Kidney tubule cell (primary cell): ENCODE results near the gene PPARD.
"Not testable (repeated sequence)": the region's sequence is repeated elsewhere in the genome, so short reads cannot be mapped to it uniquely, and the experiment has no call there.

ENCODE experiments used
- DNase-seq: peaks from one replicate; pipeline ENCODE4 v3.0.0-alpha.2; 2018; ENCODE audit warnings: low spot score

The PPARD gene

DNA sequence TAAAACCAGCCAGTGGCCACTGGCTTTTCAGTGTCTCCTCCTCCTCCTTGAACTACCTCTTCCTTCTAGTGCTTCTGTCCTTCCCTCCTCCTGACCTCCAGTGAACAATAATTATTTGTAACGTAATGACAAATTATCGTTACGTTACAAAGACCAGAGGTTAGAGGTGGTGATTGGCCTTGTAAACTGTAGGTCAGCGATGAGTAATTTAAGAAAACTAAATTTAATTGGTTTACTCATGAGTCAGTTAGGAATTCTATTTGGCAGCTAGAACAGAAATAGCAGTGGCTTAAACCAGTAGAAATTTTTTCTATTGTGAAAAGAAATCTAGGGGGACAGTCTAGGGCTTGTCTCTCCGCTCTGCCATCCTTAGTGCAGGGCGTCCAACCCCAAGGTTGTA lies 38.8 kb downstream of the PPARD start:
- no peak for DNase-seq

DNA sequence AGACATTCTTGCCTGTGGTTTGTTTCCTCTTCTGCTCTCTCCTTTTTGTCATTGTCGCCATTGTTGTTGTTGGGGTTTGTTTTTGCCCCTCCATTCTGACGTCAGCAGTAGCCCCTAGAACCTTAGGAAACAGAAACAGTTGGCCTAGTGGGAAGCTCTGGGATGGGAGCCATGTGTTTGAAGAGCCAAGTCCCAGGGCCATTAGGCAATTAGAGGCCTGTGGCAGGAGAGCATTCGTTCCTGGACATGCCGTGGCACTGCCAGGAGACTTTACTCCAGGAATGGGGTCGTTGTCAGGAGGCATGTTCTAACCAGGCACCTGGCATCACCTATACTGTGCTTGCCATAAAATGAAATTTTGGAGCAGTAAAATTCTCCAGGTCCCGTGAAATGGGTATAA lies 39.7 kb downstream of the PPARD start:
- DNase-seq, result no peak

DNA sequence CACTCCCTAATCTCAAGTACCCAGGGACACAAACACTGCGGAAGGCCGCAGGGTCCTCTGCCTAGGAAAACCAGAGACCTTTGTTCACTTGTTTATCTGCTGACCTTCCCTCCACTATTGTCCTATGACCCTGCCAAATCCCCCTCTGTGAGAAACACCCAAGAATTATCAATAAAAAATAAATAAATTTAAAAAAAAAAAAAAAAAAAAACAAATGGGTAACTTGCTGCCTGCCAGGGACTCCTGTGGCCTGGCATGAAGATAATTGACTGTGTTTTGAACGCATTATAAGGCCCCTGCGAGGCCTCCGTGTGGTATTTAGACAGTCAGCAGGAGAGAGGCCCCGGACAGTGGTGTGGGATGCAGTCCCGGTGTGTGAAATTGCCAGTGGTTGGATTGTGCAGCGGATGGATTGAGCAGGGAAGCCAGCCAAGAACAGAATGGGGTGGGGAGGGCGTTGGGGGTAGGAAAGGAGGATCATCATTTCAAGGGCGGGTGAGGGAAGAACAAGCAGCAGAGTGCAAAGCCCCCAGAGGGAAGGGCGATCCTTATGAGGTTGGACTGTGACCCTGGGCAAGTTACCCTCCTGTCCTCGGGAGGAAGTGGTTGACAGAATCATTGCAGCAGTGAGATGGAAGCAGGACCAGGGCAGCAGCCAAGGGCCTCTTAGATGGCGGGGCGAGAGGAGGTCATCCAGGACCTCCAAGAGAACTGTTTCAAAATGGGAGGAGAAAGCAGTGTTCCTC lies 43.3 kb downstream of the PPARD start:
- DNase-seq, result no peak

DNA sequence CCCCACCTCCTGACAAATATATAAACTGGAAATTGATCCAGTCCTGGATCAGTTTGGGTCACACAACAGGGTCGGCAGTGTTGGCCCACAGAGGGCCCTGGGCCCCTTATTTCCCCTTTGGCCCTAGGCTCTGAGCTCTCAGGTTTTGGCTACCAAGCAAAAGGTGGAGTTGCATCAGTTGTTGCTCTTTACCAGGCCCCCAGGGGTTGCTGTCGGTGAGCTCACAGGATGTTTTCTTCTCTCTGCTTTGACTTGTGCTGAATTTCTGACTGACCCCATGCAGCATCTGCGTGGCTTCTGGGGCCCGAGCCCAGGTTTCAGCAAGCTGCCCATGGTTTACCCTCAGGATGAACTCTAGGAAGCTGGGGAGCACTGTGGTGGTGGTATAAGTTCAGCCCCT lies 44.6 kb downstream of the PPARD start:
- no peak for DNase-seq

DNA sequence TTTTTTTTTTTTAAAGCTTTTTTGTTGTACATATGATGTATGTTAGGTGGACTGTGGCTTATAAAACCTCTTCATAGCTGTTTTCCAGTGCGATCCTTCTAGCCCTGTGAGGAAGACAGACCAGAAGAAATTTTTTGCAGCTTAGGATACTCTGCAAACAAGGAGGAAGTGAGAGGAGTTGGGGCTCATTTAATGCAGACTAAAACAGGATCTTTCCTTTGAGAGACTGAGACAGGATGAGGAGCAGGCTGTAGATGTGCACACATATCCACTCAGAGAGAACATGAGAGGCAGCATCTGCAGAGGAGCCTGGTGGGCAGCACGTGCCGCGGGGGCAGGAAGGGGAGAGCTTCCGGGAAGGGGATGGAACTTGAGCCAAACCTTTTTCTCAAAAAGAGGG lies 45.7 kb downstream of the PPARD start:
- no peak for DNase-seq

DNA sequence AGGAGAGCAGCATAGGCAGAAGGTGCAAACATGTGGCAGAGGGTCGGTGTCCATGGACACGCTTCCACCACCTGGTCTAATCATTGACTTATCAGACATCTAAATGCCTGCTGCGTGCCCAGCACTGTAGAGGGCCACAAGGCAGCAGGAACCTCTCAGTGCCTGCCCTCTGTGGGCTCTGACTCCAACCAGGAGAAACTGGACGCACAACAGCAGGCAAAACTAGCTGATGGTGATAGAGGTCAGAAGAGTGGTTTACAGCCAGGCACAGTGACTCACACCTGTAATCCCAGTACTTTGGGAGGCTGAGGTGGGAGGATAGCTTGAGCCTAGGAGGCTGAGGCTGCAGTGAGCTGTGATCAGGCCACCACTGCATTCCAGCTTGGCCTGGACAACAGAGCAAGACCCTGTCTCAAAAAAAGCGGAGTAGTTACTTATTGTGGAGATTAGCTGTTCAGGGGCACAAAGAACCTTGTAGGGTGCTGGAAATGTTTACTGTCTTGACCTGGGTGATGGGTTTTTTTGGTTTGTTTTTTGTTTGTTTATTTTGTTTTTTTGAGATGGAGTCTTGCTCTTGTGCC lies 46.5 kb downstream of the PPARD start:
- DNase-seq, result no peak

DNA sequence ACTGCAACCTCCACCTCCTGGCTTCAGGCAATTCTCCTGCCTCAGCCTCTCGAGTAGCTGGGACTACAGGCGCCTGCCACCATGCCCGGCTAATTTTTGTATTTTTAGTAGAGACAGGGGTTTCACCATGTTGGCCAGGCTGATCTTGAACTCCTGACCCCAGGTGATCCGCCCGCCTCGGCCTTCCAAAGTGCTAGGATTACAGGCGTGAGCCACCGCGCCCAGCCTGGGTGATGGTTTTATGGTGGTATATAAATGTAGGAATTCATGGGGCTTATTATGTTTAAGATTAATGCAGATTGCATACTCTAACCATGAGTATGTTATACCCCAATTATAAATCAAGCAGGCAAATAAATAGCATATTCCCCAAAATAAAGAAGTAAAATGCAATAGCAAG lies 47.0 kb downstream of the PPARD start:
- DNase-seq, result not testable (repeated sequence)

DNA sequence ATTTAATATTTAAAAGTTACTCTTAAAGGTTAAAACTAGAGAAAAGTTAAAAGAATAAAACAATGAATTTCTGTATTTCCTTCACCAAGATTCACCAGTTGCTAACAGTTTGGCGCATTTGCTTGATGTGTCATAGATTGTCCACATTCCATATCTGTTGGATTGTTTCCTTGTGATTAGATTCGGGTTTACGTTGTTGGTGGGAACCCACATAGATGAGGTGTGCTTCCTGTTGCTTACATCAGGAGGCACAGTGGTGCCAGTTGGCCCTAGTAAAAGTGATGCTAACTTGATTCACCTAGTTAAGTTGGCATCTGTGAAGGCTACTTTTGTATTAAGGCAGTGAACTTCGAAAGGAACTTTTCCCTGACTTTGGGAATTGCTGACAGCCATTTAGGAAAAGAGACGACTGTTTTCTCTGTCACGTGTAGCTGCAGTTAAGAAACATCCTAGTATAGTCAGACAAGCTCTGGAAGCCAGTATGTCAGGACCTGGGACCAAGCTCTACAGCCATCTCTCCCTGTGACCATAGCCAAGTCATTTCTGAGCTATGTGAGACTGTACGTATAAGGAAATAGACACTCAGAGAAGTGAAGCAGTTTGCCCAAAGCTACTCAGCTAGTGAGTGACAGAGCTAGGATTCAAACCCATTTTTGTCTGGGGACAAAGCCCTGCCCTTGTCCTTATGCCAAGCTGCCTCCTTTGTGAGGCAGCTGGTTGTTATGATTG lies 49.0 kb downstream of the PPARD start:
- DNase-seq, result peak; percentile 99

DNA sequence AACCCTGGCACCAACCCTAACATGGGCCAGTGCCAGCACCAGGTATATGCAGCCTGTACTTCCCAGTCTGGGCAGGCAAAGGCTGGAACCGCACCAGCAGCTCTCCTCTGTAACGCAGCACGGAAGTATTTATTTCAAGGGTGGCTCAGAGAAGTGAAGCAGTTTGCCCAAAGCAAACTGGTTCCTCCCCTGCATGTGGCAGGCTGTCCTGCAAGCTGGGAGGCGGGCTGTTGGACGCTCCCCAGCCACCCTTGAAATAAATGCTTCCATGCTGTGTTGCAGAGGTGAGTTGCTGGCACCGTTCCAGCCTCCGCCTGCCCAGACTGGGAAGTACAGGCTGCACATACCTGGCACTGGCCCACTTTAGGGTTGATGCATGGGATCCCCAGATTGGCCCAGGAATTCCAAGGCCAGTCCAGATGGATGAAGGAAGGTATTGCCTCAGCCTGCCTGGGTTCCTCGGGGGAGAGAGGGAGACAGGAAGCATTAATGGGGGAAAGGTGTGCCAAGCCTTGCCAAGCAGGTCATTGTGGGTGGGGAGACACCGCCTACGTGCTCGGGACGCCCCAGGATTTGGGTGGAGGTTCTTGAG lies 49.8 kb downstream of the PPARD start:
- peak; percentile 94 for DNase-seq

DNA sequence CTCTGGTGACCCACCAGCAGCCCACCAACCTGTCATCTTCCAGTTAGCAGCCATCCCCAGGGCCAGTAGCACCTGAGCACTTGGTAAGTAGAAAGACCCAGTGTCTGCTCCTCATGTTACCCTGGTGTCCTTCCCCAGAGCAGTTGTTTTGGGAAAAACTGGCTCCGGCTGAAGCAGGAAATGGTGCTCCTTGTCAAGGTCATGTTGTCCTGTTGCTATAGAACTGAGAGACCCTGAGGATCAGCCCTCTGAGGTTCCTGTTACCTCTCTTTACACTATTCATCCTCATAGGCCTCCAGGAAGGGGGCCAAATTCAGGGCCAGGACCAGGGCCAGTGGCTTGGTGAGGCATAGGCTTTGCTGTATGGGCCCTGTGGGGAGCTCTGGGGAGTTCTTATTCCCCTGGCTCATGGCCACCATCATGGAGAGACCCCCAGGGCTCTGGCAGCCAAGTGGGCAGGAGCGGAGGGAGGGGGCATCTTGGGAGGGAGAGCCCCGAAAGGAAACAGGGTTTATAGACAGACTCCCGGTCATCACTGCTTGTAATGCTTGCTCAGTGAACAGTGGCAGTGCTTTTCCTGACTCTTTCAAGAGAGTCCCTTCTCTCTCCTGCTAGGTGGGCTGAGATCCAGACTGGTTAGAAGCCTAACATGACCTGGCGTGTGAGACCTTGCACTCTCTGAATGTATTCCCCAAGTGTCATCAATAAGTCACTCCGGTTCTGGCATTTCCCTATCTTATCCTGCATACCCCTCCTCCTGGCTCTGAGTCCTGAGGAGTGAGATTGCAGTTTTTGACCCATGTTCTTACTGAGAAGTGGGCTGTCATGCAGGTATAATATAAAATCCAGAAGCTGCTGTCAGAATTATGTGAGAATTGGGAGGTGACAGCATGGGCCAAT lies 50.7 kb downstream of the PPARD start:
- peak; percentile 69 for DNase-seq

DNA sequence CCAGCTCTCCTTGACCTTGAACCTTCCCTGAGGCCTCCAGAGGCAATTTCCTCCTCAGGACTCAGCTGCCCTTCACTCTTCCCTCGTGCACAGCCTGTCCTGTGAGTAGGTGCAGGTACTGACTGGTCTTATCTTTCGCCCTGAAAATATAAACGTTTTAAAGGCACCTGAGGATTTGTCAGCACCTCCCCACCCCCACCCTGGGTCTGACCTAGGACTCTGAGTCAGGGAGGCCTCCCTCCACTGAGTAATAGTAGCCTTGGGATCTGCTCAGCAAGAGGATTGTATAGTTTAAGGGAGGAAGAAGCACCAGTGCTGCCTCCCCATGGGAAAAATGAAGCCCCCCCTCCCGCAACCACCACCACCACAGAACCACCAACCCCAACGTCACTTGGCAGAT lies 54.6 kb downstream of the PPARD start:
- DNase-seq, result peak; percentile 83

DNA sequence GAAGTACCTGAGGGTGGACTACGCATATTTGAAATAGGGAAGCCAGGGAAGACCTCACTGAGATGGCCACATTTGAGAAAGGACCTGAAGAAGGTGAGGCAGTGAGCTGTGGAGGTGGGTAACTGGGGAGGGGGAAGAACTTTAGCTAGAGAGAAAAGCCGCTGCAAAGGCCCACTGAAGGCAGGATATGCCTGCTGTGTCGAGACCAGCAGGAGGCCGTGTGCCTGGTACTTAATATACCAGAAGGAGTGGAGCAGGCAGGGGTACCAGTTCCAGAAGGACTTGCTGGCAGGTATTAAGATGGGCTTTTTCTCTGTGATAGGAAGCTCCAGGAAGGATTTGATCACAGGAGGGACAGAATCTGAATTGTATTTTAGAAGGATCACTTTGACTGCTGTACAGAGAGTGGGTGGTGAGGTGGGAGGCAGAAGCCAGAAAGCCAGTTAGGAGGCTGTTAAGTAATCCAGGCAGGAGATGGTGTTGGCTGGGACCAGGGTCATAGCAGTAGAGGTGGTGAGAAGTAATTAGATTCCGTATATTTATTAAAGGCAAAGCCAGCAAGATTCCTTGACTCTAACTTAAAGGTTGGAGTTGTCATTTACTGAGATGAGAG lies 55.6 kb downstream of the PPARD start:
- DNase-seq, result no peak

DNA sequence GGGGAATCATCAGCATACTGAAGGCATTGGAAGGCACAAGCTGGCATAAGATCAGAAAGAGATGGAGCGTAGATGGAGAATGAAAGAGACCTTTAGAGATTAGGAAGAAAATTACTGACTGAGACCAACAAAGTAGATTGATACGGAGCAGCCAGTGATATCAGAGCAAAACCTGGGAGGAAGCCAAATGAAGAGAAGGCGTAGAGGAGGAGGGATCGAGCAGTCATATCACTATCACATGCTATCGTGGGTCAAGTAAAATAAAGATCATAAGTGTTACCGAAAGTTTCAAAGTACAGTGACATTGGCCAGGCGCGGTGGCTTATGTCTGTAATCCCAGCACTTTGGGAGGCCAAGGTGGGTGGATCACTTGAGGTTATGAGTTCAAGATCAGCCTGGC lies 56.2 kb downstream of the PPARD start:
- DNase-seq, result no peak

DNA sequence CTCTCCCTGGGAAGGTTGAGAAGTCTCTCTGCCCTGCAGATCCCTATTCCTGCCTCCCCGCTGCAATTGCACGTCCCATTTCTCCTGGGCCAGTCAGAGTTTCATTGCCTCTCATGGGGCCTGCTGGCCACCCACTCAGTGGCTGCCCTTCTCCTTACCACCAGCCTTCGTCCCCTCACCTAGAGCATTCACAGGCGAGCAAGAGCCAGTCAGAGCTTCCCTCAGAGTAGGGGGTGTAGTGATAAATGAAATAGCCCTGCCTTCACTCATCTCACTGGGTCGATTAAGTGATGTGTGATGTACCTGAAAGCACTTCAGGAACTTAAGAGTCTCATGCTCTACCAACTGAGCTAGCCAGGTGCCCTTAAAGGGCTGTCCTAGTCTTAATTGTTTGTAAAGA lies 57.8 kb downstream of the PPARD start:
- peak; percentile 86 for DNase-seq

DNA sequence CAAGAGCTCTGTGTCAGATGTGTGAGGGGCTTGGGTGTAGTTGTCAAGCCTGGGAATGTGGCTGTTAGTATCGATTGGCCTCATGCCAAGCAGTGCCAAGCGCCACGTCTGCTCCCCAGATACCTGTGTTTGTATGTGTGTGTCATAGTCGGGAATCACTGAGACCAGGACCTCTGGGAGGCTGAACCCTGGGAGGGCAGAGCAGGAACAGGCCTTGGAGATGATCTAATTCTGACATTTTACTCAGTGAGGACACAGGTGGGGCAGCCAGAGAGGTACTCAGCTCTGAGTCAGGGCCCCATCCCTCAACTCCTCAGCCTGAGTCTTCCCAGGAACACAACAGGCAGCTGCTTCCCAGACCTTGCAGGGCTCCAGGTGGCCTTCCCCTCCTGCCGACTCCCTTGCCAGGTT lies 58.5 kb downstream of the PPARD start:
- peak; percentile 100 for DNase-seq

DNA sequence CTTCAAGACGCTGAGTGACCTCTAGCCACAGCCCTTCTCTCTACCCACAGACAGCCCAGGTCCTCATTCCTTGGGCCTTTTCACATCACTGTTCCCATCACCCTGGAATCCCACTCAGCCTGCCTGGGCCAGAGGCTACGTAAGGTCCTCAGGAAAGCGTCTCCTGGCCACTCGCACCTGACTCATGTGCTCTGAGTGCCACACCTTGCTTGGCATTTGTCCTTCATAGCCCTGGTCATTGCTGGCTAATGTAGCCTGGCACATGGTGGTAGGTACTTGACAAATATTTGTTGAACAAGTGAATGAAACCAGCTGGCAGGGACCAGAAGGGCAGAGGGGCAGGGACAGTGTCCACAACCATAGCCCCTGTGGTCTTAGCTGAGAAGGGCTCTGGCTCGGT lies 59.2 kb downstream of the PPARD start:
- peak; percentile 93 for DNase-seq

DNA sequence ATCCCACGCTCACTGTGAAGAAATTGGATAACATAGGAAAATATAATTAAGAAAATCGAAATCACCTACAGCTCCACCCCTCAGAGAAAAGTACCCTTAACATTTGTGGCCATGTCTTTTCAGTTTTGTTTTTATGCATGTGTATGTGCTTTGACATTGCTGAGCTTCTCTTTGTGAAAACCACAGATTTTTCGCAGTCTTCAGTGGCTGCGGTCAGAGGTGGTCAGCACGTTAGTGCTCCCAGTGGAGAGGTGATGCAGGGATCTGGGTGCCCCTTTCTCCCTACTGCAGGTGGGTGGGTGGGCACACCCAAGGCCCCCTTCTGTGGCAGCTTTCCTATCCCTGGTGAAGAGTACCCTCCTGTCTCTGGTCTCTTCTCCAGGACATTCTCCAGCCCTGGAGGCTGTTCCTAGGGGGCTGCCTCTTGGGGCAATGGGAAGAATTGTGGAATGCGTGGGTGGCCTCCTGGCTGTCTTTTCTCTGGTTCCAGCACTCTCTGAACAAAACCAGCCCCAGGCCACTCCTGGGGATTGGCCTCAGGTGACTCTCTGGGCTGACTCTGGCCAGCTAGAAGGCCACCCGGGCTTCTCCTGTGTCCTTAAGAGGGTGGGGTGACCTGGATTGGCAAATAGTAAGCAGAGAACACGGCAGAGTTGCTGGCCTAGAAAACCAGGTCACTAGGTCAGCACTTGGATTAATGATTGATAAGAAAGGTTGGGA lies 59.9 kb downstream of the PPARD start:
- DNase-seq, result peak; percentile 94

DNA sequence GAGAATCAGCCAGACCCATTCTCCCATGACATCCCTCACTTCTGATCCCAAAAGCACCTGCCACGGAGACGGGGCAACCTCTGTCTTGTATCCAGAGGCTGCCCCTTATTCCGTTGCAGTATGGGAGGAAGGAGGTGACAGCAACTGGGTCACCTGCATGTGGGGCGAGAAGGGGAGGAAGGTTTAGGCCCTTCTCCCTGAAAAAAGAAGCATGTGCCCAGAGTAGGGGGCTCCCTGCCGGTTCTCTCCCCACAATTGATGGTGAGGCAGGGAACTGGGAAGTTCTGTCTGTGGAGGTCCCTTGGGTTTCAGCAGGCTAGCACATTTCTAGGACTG lies 60.5 kb downstream of the PPARD start:
- no peak for DNase-seq

DNA sequence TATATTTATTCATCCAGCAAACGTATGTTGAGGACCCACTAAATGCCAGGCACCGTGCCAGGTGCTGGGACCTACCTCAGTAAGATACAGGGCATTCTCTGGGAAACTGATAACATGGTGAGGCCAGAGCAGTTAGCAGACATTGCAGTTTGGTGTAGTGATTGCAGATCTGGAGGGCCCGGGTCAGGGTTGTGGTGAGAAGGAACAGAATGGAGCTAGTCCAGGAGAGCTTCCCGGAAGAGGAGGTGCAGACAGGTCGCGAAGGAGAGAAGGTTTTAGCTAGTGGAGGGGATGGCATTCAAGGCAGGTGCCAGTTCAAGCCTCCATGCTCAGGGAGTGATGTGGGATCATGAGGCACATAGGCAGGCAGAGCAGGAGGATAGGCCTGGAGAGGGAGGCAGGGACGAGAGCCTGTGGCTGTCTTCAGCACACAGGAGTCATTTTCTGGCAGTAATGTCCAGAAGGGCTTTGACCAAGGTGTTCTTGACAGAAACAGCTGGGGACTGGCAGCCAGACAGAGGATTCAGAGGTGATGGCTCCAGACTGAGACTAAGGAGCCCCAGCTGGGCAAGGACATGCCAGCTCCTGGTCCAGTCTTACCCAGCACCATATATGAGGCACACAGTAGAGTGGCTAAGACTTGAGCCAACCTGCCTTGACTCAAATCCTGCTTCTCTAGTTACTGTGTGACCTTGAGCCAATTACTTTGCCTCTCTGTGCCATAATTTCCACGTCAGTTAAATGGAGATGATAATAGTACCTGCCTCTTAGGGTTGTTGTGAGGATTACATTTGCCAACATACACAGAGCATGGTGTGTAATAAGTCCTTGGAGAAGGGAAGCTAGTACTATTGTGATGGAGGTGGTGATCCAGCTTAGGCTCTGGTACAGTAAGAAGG lies 61.4 kb downstream of the PPARD start:
- DNase-seq, result no peak
